Inflammatory macrophage (primary cell): Measurements from ENCODE around the gene CCL2.
"Not testable (repeated sequence)": the region's sequence is repeated elsewhere in the genome, so short reads cannot be mapped to it uniquely, and the experiment has no call there.

Experiments
- DNase-seq, 2 donors: peaks; one replicate each; pipeline ENCODE4 v3.0.0-alpha.2; 2020 to 2022
- total RNA-seq, 18 experiments: gene quantifications; one replicate each; lab custom pipeline; 2026; ENCODE audit warnings: mixed read lengths in 6 of 18, inconsistent platforms in 2 of 18; lab: John Stamatoyannopoulos, UW

Gene CCL2
- total RNA-seq, result 6.0 to 854 (median 80.1) reads per million in 18 experiments

DNA sequence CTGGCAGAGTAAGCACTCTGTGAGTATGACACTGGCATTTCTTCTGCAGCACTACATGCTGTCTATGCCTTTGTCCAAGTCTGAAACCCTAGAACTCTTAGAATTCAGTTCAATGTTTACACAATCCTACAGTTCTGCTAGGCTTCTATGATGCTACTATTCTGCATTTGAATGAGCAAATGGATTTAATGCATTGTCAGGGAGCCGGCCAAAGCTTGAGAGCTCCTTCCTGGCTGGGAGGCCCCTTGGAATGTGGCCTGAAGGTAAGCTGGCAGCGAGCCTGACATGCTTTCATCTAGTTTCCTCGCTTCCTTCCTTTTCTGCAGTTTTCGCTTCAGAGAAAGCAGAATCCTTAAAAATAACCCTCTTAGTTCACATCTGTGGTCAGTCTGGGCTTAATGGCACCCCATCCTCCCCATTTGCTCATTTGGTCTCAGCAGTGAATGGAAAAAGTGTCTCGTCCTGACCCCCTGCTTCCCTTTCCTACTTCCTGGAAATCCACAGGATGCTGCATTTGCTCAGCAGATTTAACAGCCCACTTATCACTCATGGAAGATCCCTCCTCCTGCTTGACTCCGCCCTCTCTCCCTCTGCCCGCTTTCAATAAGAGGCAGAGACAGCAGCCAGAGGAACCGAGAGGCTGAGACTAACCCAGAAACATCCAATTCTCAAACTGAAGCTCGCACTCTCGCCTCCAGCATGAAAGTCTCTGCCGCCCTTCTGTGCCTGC lies at the start of gene CCL2:
CCL2 (plus strand) TSS at position 635 of the 730 bp plus-strand sequence; CDS start at position 700, 65 bp downstream.
- peak; percentile 69 to 72 for DNase-seq

DNA sequence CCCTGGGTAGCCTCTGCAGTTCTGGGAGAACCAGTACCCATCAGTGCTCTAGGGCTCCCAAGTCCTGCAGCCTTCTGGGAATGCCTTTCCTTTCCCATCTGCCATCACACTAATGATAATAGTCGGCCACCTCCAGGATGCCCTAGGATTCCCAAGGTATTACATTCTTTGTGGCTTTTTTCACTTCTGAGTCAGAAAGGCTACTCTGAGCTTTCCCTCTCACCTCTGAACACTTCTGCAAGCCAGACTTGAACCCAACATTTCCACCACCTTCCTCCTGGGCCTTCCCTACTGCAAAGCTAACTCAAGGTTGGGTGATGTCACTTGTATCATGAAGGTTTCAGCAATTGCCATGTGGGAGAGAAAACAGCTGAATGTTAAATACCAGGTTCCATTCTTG lies 49.7 kb upstream of the CCL2 start:
- DNase-seq, result no peak

DNA sequence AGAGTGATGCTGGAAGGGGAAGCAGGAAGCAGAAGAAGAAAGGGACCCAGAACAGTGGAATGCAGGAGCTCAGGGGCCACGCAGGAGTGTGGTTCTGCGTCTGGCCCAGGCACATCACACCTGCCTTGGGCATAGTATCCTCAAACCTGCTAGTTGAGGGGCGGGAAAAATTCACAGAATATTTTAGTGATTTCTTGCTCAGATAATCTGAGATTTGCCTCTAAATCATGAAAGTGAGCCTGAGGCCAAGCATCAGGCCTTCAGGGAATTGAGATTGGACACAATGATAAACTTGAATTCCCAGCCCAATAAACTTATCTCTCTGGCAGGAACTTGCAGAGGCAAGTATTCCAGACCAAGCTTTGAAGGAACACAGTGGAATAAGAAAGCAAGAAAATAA lies 48.5 kb upstream of the CCL2 start:
- no peak for DNase-seq

DNA sequence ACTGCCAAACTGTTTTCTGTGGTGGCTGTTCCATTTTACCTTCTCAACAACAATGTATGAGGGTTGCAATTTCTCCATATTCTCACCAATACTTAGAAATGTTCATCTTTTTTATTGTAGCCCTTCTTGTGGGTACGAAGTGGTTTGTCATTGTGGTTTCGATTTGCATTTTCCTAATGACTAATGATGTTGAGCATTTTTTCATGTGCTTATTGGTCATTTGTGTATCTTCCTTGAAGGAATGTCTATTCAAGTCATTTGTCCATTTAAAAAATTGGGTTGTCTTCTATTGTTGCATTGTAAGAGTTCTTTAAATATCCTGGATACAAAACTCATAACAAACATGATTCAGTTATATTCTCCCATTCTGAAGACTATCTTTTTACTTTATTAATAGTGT lies 47.5 kb upstream of the CCL2 start:
- DNase-seq, result peak; percentile 17 to 21

DNA sequence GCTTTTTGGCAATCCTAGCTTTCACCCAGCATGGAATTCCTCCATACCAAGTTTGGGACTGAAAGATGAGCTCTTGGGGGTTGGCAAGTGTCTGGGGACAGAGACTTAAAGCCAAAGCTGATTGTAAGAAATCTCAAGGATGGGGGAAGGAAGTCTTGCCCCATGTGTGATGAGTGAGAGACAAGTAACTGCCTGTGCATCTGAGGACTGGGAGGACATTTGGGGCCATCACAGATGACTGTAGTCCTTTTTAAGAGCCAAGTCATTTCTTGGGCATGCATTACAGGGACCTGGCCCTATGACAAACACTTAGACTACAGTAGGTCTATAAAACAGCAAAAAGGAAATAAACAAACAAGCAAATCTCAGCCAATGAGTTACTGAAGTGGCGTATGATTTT lies 36.3 kb upstream of the CCL2 start:
- DNase-seq, result peak in 1 of 2 donors; percentile 27

DNA sequence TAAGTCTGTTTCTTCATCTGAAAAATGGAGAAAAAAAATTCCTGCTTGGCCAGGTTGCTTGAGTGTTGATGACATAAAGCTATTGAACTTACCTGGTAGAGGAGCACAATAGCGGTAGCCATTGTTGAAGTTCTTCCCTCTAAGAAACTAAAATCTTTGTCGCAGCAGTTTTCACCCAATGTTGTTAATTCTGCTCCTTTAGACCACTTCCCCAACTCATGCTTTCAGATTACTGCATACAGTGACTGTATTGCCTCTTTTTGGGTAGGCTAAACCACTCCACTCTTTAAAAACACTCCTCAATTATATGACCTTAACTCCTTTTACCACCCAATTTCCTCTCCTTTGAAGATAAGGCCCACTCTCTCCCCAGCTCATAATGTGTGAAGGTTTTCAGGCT lies 35.7 kb upstream of the CCL2 start:
- peak; percentile 44 to 45 for DNase-seq

DNA sequence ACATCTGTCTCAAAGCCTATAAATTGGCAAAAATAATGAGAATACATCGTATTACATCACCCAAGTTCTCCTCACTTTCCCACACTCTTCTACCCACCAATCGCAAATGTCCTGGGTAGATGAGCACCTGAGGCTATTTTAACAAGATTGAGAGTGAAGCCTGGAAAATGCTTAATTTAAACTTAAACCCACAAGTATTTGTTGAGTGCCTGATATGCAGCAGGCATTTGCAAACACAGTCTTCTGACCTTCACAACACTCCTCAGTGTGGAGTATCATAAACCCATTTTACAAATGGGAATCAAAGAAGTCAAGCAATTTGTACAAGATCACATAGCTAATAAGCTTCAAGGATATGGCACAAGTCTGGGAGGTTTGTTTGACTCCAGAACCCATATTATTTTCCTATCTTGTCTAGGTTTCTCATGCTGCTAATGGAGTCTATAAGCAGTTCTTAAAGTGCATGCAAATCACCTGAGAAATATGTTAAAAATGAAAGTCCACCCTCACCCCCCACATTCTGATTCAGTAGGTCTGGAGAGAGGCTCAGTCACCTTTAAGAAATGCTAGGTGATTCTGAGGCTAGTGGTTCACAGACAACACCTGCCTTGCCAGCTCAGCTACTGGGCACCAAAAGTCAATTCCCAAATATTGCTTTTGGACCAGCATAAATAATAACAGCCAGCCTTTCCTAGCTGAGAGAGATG lies 34.9 kb upstream of the CCL2 start:
- no peak for DNase-seq

DNA sequence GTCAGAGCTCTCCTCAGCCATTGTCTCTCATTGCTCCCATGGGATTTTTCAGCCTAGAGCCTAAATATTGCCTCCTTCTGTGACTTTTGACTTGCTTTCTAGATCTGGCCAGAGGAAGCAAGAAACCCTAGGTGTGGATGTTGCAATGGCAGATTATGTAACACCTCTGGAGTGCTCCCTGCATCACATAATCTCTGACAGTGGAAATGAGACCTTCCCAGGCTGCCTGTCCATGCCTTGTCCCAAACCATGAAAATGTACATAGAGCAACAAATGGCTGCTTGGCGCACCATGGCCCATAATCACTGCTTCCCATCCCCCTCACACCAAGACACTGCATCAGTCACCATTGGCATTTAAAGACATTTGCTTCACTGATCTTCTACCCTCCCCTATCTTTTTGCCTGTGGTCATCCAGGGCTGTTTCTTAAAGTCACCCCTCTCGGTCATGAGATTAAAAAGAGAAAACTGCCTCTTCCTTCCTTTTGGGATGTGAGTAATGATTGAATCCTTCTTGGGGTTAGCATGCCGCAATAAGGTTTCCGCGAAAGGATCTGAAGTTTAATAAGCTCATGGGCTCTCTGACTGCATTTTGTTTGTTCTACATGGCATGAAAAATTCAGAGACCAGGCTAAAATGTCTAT lies 34.2 kb upstream of the CCL2 start:
- peak; percentile 62 to 80 for DNase-seq

DNA sequence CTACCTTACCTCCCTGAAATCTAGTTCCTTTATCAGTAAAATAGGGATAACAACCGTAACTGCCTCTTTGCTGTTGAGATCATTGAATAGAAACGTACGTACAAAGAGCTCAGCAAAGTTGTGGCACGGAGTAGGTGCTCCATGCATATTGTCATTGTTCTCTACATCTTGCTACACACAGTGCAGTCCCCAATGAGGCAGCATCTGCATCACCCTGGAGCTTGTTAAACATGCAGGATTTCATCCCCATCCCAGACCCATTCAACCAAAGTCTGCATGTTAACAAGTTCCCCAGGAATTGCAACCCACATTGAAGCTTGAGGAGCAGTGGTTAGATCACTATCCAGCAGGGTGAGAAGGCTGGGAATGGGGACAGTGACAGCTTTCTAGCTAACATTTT lies 33.7 kb upstream of the CCL2 start:
- no peak for DNase-seq

DNA sequence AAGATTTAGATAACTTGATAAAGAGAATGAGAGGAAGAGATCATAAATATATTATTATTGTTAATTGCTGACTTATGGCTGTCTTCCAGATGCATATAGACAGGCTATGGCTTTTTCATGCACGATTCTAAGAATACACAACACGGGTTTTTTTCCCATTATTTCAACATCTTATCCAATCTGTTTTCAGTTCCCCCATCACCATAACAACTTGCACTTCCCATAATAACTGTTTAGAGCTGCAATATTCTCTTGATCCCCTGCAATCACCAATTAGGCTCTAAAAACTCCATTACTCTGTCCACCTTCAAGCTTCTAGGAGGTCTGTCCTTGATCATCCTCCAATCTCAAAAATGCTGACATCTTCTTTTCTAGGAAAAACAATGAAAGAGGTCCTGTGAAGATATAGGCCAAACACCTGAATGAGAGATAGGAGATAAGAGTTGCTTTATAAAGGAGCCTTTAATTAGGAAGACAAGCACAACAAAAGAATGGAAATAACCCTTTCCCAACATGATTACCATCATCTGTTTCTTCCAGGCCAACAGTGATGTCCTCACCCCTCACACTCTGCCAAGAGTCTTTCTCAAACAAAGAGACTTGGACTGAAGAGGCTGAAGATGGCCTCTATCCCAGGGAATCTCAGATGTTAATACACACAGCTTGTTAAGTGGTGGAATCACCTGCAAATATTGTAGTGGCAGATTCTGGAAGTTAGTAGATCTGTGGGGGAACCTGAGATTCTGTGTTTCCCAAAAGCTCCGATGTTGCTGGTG lies 32.2 kb upstream of the CCL2 start:
- DNase-seq, result peak; percentile 54 to 85

DNA sequence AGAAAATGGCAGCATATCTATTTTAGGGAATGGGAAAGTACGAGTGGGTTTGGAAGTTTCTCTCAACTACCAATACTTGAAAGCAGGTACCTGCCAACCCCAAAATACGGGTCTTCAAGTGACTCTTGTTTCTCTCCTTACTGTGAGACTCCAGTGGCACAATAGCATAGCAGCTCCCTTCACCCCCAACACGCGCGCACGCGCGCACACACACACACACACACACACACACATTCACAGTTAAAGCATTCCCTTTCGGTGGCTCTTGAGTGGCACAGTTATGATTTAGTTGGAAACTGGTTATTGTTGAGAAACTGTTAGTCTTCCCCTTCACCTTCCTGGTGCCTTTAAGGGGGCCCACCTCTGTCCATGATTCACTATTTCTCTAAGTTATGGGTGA lies 30.0 kb upstream of the CCL2 start:
- no peak for DNase-seq

DNA sequence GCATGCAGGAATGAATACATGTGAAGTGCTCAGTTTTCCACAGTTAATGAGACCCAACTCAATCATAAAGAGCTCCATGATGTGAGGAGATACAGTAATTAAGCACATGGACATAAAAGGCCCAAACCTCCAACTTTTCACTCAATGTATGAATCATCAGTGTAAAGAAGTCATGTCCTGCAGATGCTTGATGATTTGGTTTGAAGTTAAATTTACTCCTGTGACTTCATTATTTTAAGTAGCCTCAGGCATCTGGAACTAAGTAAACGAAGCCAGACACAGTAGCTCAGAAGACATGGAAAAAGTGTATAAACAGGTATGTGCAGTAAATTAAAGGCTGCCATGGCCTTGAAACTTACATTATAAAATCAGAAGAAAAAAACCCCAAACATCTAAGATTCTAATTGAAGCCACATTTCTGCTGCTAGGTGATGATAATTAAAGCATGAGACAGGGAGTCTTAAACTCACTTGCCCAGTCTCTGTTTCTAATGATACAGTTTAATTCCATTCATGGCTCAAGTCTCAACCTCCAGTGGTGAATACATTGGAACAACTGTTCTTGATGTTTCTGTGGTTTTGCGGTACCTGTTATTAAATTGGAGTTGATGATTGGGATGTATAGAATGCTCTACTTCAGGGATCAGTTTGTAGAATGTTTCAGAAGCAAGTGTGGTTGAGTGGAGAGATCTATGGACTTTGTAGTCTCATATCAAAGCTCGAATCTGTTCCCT lies 28.9 kb upstream of the CCL2 start:
- DNase-seq, result no peak

DNA sequence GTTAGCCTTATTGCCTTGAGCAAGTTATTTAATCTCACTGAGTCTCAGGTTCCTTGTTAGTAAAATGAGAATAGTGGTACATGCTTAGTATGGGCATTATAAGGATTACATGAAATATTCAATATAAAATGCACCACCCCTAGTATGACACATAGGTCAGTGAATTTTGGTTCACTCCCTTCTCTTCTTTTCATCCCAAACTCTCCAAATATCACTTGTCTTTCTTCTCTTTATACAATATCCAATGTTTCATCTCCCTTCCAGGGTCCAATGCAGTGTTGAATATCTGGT lies 28.4 kb upstream of the CCL2 start:
- DNase-seq, result no peak

DNA sequence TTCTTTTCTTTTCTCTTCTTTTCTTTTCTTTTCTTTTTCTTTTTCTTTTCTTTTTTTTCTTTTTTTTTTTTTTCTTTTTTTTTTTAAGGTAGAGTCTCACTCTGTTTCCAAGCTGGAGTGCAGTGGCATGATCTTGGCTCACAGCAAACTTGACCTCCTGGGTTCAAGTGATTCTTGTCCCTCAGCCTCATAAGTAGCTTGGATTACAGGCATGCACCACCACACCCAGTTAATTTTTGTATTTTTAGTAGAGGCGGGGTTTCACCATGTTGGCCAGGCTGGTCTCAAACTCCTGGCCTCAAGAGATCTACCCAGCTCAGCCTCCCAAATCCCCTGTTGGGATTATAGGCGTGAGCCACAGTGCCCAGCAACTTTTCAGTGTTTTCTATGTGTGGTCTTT lies 27.8 kb upstream of the CCL2 start:
- not testable (repeated sequence) for DNase-seq

DNA sequence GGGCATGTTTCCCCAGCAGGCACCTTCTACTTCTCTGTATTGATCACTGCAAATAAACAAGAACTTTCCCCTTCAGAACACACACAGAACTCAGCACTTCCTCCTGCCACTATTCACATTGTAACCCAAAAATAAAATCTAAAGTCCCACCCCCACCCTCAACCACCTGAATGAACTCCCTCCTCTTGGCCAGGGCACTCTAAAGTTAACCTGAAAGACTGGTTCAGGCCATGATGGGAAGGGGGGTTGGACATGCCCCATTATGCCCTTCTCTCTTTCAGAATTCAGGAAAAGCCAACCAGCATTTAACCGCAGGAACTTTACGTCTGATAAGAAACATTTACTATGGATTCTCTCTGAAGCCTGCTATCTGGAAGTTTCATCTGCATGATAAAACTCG lies 27.4 kb upstream of the CCL2 start:
- no peak for DNase-seq

DNA sequence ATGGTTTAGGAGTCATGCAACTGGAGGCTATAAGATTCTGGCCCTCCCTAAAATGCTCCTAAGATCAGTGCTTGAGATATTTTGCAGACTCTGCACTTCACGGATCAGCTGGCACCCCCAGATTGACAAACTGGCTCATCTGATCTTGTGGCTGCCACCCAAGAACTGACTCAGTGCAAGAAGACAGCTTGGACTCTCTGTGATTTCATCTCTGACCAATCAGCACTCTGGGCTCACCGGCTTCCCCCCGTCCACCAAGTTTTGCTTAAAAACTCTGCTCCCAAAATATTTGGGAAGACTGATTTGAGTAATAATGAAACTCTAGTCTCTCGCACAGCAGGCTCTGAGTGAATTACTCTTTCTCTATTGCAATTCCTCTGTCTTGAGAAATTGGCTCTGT lies 26.3 kb upstream of the CCL2 start:
- DNase-seq, result peak; percentile 74

DNA sequence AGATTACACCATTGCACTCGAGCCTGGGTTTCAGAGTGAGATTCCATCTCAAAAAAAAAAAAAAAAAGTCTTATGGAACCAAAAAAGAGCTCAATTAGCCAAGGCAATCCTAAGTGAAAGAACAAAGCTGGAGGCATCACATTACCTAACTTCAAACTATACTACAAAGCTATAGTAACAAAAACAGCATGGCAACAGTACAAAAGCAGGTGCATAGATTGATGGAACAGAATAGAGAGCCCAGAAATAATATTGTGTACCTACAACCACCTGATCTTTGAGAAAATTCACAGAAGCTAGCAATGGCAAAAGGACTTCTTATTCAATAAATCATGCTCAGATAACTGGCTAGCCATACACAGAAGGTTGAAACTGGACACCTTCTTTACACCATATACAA lies 24.7 kb upstream of the CCL2 start:
- no peak for DNase-seq

DNA sequence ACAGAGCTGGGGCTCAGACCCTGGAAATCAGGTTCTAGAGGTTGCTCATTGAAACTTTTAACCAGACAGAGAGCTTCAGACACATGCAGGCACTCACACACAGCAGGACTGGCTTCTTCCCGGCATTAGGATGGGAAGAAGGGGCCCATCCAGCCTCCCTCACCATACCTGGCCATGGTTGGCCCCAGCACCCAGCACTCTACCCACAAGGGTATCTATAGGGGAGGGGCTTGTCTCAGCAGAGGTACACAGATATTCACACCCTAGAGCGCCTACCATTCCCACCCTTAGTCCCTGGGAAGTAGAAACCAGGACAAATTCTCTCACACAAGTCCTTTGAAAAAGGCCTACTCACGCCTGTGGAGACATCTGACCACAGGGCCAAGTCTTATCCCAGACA lies 20.5 kb upstream of the CCL2 start:
- DNase-seq, result no peak

DNA sequence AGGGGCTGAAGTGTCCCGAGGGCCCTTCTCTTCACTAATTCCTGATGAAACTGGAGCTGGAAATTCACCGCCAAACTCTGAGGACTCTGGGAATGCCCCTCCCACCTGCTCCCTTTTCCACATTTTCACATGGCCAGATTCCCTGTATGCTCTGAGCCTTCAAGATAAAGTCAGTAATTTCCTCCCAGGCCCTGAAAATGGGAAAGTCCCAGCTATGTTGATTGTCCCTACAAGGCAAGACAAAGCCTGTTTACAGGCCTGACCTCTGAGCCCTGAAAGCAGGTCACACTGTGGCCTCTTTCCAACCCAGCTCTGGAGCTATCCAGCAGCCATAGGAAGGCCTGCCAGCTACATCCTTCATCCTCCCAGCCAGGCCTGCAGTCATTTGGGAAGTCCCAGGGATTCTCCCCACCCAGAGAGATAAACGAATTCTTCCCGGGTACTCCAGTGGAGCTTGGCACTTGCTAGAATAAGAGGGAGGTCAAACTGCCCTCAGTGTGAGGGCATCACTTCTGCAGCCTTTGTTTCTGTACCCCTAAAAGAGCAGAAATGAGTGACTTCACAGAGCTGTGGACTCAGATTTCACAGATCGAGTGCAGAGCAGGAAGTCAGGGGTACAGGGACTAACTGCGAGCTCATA lies 19.6 kb upstream of the CCL2 start:
- DNase-seq, result peak in 1 of 2 donors; percentile 59

DNA sequence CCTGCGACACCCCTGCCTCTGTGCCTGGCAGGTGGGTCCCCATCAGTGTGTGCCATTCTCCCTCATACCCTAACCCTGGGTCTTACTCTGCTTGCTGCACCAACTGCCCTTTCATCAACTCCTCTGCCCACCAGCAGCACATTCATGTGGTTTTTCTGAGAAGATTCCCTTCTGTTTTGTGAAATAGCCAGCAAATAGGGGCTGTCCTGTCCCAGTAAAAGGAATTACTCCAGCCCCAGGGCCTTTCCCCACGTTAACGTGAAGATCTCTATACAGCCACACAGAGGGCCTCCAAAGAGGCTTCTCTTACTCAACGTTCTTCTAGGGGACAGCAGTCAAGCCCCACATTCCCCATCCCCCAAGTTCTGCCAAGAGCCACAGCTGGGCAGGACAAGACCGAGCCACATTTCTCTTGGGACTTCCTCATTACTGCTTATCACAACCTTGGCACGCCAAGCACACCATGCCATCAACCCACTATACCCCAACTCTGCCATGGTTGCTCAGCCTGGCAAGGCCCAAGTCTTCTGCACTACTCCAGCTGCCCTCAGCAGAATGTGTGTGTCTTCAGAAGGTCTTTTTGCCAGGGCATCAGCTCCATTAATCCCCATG lies 18.7 kb upstream of the CCL2 start:
- DNase-seq, result peak in 1 of 2 donors; percentile 41

DNA sequence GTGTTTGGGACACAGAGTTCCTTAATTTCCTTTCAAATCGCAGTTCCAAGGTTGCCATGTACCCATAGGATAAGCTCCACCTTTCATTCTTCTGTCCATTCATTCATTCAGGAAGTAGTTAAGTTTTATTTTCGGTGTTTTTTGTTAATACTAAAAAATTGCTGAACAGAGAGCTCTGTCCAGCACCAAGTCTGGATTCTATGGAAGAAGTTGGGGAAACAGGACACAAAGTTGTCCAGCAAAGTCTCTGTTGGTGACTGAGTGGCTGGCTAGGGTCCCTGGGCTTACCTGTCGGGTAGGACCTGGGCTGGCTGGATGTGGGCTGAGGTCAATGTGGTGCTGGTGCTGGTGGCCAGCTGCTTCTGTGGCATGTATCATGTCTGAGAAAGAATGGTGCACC lies 17.6 kb upstream of the CCL2 start:
- no peak for DNase-seq

DNA sequence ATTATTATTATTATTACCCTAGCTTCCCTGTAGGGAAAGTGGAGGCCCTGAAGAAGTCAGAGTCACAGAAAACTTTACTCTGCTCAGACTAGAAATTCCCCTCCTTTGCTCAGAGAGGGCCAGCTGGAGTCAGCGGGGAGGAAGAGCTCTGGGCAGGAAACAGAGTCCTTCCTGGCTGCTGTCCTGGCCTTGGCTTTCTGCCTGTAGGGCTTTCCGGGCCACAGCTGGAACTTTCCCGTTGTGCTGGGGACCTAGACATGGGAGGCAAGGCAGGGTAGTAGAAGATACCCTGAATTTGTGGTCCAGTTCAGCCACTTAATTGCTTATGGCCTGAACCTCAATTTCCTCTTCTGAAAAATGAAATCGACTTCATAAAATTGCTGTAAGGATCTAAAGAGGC lies 14.0 kb upstream of the CCL2 start:
- DNase-seq, result no peak
